HT1080 (cell line): Measurements from ENCODE around the gene DHRS7B. TPM values are rescaled to one million over a fixed set of nuclear protein-coding genes. Genes with fewer than 3 reads are reported as not detected.

Source experiments
- DNase-seq: peaks from one replicate; pipeline ENCODE4 v3.0.0-alpha.2; 2015; ENCODE audit warnings: low read depth
- small RNA-seq: library from RNA; depleted of rRNA; stranded (forward); fragments of <200 nt; gene quantifications from one replicate; pipeline ENCODE3, GENCODE V24; 2014
- total RNA-seq: library from RNA; depleted of rRNA; stranded (reverse); fragments of >200 nt; shearing (Covaris generic); gene quantifications from 2 replicates; pipeline ENCODE4 v1.2.3, GENCODE V29; 2014; rRNA removed

DHRS7B gene
- total RNA-seq, 1 experiment from 2014 or later = 11.2 TPM

GRCh38 chr17:21233581-21234347 lies 107.0 kb downstream of the DHRS7B start:
- DNase-seq = no peak

GRCh38 chr17:21235921-21236320 lies 109.2 kb downstream of the DHRS7B start:
- no peak for DNase-seq

GRCh38 chr17:21239680-21240368 lies 113.1 kb downstream of the DHRS7B start:
- no peak for DNase-seq

GRCh38 chr17:21240369-21241055 lies 113.7 kb downstream of the DHRS7B start:
- no peak for DNase-seq

Small RNA genes within 50 kb of the gene (small RNA-seq; reads per million reads assigned to genes)
- not detected for gene RN7SL426P

Other genes with a start within 250 kb of the DHRS7B start
- gene USP22, start 84.0 kb upstream of the DHRS7B start, total RNA-seq = 174 and 218 TPM in 2 replicates
- gene TMEM11, start 87.2 kb downstream of the DHRS7B start, total RNA-seq = 38.3 and 52.3 TPM in 2 replicates
- gene NATD1, start 126.4 kb downstream of the DHRS7B start, total RNA-seq = 0.47 and 0.88 TPM in 2 replicates
- gene MAP2K3, start 157.7 kb downstream of the DHRS7B start, total RNA-seq = 22.0 and 23.4 TPM in 2 replicates
- gene KCNJ12, start 249.4 kb downstream of the DHRS7B start, total RNA-seq = 0.10 and 0.21 TPM in 2 replicates